ENCODE measurements around the gene UNC13D.

DNA sequence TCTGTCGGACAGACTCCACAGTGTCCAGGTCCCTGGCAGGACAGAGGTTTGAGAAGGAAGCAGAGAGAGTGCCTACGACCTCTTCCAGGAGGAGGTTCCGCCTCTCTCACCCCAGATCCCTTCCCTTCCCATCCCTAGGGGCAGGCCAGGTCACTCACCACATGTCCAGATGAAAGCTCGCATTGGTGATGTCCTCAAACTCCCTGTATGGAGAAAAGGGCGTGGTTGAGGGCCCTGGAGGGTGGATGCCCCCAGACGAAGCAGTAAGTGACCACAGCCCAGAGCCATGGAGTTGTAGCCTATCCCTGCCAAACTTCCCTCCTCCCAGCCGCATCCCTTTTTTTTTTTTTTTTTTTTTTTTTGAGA is 3.4 kb downstream of the UNC13D start:
- TF ChIP-seq, protein P1, sequence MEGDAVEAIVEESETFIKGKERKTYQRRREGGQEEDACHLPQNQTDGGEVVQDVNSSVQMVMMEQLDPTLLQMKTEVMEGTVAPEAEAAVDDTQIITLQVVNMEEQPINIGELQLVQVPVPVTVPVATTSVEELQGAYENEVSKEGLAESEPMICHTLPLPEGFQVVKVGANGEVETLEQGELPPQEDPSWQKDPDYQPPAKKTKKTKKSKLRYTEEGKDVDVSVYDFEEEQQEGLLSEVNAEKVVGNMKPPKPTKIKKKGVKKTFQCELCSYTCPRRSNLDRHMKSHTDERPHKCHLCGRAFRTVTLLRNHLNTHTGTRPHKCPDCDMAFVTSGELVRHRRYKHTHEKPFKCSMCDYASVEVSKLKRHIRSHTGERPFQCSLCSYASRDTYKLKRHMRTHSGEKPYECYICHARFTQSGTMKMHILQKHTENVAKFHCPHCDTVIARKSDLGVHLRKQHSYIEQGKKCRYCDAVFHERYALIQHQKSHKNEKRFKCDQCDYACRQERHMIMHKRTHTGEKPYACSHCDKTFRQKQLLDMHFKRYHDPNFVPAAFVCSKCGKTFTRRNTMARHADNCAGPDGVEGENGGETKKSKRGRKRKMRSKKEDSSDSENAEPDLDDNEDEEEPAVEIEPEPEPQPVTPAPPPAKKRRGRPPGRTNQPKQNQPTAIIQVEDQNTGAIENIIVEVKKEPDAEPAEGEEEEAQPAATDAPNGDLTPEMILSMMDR (tag by site-specific recombination; IDR thresholded peaks at IDR 0.05): no peak
- TF ChIP-seq ZNF768 (tag by site-specific recombination; IDR thresholded peaks at IDR 0.05): no peak
- TF ChIP-seq, protein P2, sequence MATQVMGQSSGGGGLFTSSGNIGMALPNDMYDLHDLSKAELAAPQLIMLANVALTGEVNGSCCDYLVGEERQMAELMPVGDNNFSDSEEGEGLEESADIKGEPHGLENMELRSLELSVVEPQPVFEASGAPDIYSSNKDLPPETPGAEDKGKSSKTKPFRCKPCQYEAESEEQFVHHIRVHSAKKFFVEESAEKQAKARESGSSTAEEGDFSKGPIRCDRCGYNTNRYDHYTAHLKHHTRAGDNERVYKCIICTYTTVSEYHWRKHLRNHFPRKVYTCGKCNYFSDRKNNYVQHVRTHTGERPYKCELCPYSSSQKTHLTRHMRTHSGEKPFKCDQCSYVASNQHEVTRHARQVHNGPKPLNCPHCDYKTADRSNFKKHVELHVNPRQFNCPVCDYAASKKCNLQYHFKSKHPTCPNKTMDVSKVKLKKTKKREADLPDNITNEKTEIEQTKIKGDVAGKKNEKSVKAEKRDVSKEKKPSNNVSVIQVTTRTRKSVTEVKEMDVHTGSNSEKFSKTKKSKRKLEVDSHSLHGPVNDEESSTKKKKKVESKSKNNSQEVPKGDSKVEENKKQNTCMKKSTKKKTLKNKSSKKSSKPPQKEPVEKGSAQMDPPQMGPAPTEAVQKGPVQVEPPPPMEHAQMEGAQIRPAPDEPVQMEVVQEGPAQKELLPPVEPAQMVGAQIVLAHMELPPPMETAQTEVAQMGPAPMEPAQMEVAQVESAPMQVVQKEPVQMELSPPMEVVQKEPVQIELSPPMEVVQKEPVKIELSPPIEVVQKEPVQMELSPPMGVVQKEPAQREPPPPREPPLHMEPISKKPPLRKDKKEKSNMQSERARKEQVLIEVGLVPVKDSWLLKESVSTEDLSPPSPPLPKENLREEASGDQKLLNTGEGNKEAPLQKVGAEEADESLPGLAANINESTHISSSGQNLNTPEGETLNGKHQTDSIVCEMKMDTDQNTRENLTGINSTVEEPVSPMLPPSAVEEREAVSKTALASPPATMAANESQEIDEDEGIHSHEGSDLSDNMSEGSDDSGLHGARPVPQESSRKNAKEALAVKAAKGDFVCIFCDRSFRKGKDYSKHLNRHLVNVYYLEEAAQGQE (tag by site-specific recombination; IDR thresholded peaks at IDR 0.05): no peak

Data from HEK293 (cell line).